HepG2 (cell line): Measurements from ENCODE around the gene ACTR3. TPM values are rescaled to one million over a fixed set of nuclear protein-coding genes. Genes with fewer than 3 reads are reported as not detected.
A peak's percentile ranks its signal among the peaks of the same experiment; 100 is the strongest.

Source experiments
- ATAC-seq: fragments of 200-7000 bp; cut with Tn5 transposase; 3 replicates; pipeline ENCODE4 v1.9.1; 2020; ENCODE audit warnings: mild to moderate bottlenecking, moderate library complexity
- BruUV-seq: library from RNA; stranded (reverse); fragments of 400-500 nt; replicated peaks from 2 replicates; lab custom pipeline; 2021; lab: Mats Ljungman, UMichigan
- CTCF ChIA-PET: fragments of 300-600 bp; formaldehyde crosslinking; extraction: SDS; loops from one replicate; lab custom pipeline; 2021; ENCODE audit warnings: low total read pairs, inconsistent platforms, low intra/inter-chr PET ratio; lab: Yijun Ruan, JAX
- POLR2A ChIA-PET: fragments of 350-600 bp; sonication (Branson Sonifier 250); formaldehyde crosslinking; loops from one replicate; lab custom pipeline; 2020; ENCODE audit warnings: antibody characterized with exemption, inconsistent platforms; lab: Yijun Ruan, JAX
- DNase-seq: peaks from one replicate; pipeline ENCODE4 v3.0.0-alpha.2; 2015; ENCODE audit warnings: low spot score
- FAIRE-seq: peaks from 3 replicates; lab custom pipeline; 2011; peaks lifted over from hg19 to GRCh38; lab: Jason Lieb, UNC
- H2AFZ ChIP-seq: one replicate; pipeline ENCODE4 v1.6.1; 2011; ENCODE audit warnings: low read length, inconsistent platforms
- H3K27ac ChIP-seq: fragments of 300-600 bp; 3 replicates; pipeline ENCODE4 v1.8.0; 2011; ENCODE audit warnings: mixed run types, mild to moderate bottlenecking, mixed read lengths, low read length, inconsistent platforms; ENCODE audit not compliant: insufficient read depth; ENCODE audit errors: extremely low read length
- H3K27me3 ChIP-seq, 2 experiments: fragments of 200-600 bp in 1 of 2; 2 replicates in 1 of 2; 3 replicates in 1 of 2; pipeline versions ENCODE4 v1.6.0 to v1.8.0; 2011; ENCODE audit warnings: low read length in 2 of 2, mild to moderate bottlenecking in 2 of 2, moderate library complexity in 2 of 2, inconsistent platforms in 1 of 2; ENCODE audit not compliant: insufficient read depth in 2 of 2, control insufficient read depth in 1 of 2
- H3K36me3 ChIP-seq, 2 experiments: fragments of 200-600 bp in 1 of 2; replicated peaks in 1 of 2; 2 replicates in 1 of 2; 3 replicates in 1 of 2; pipeline versions ENCODE4 v1.5.1 to v1.8.0; 2011; ENCODE audit warnings: low read length in 2 of 2, inconsistent platforms in 1 of 2; ENCODE audit not compliant: insufficient read depth in 2 of 2, control insufficient read depth in 1 of 2
- H3K4me1 ChIP-seq: 2 replicates; pipeline ENCODE4 v1.5.1; 2012; ENCODE audit warnings: low read length, inconsistent platforms; ENCODE audit not compliant: insufficient read depth
- H3K4me2 ChIP-seq: 2 replicates; pipeline ENCODE4 v1.6.0; 2011; ENCODE audit warnings: low read depth, low read length, inconsistent platforms
- H3K4me3 ChIP-seq, 3 experiments: fragments of 200-600 bp in 1 of 3; sonication (generic), shearing (Covaris generic) in 1 of 3; replicated peaks in 1 of 3; 2 replicates each; pipeline ENCODE4 v1.5.1; 2011 to 2016; ENCODE audit warnings: low read length in 3 of 3, inconsistent platforms in 2 of 3, low read depth in 2 of 3, mild to moderate bottlenecking in 2 of 3, control low read depth in 1 of 3, mixed read lengths in 1 of 3; ENCODE audit not compliant: insufficient read depth in 1 of 3
- H3K79me2 ChIP-seq: one replicate; pipeline ENCODE4 v1.6.1; 2011; ENCODE audit warnings: low read length, inconsistent platforms; ENCODE audit not compliant: insufficient read depth
- H3K9ac ChIP-seq: 2 replicates; pipeline ENCODE4 v1.6.0; 2011; ENCODE audit warnings: mild to moderate bottlenecking, low read depth, low read length, inconsistent platforms; ENCODE audit not compliant: insufficient read depth
- H3K9me3 ChIP-seq: 2 replicates; pipeline ENCODE4 v1.5.1; 2012; ENCODE audit warnings: mild to moderate bottlenecking, low read length
- H4K20me1 ChIP-seq: 2 replicates; pipeline ENCODE4 v1.6.0; 2011; ENCODE audit warnings: inconsistent platforms, mild to moderate bottlenecking, low read length, moderate library complexity; ENCODE audit not compliant: insufficient read depth
- CAMTA2 ChIP-seq: sonication (generic); formaldehyde crosslinking; IDR thresholded peaks from 2 replicates; pipeline ENCODE4 v1.4.0; 2020; ENCODE audit warnings: mild to moderate bottlenecking, missing genetic modification reagents, borderline replicate concordance
- CCAR2 ChIP-seq: fragments of 200-400 bp; formaldehyde crosslinking; optimal IDR thresholded peaks from 2 replicates; pipeline ENCODE3; 2018; ENCODE audit warnings: low read depth, mild to moderate bottlenecking, low read length, moderate library complexity
- ETV5 ChIP-seq: IDR thresholded peaks from 2 replicates; pipeline ENCODE4 v1.6.1; 2018; ENCODE audit warnings: missing biosample characterization, missing genetic modification reagents, inconsistent platforms, borderline replicate concordance
- FIP1L1 ChIP-seq: fragments of 200-400 bp; formaldehyde crosslinking; IDR thresholded peaks from 2 replicates; pipeline ENCODE4 v1.6.1; 2018; ENCODE audit warnings: low read depth, mild to moderate bottlenecking, low read length, moderate library complexity, borderline replicate concordance; ENCODE audit not compliant: insufficient read depth
- KLF12 ChIP-seq: sonication (generic); formaldehyde crosslinking; IDR thresholded peaks from 2 replicates; pipeline ENCODE4 v1.4.0; 2020; ENCODE audit warnings: missing genetic modification reagents, borderline replicate concordance
- MBNL3 ChIP-seq: fragments of 250-450 bp; sonication (Bioruptor Pico); conservative IDR thresholded peaks from 2 replicates; pipeline ENCODE4 v1.8.0; 2022; ENCODE audit warnings: mild to moderate bottlenecking, inconsistent platforms
- NONO ChIP-seq, 2 experiments: fragments of 450-650 bp in 1 of 2; sonication (generic) in 1 of 2; formaldehyde crosslinking in 1 of 2; IDR thresholded peaks in 1 of 2; conservative IDR thresholded peaks in 1 of 2; 2 replicates each; pipeline versions ENCODE4 v1.6.1 to v1.8.0; 2017 to 2022; ENCODE audit warnings: mild to moderate bottlenecking in 1 of 2, missing genetic modification reagents in 1 of 2, moderate library complexity in 1 of 2
- PHB2 ChIP-seq: fragments of 450-650 bp; IDR thresholded peaks from 2 replicates; pipeline ENCODE4 v1.6.1; 2018; ENCODE audit not compliant: partially characterized antibody
- SNAPC2 ChIP-seq: sonication (generic); formaldehyde crosslinking; IDR thresholded peaks from 2 replicates; pipeline ENCODE4 v1.8.1; 2022; ENCODE audit warnings: mild to moderate bottlenecking, missing genetic modification reagents
- SOX13 ChIP-seq, 3 experiments: fragments of 450-650 bp in 1 of 3; sonication (generic) in 1 of 3; formaldehyde crosslinking in 1 of 3; IDR thresholded peaks in 2 of 3; conservative IDR thresholded peaks in 1 of 3; 2 replicates each; pipeline versions ENCODE4 v1.5.0 to v1.6.1; 2016 to 2020; ENCODE audit warnings: antibody characterized with exemption in 1 of 3, mild to moderate bottlenecking in 1 of 3, missing compliant biosample characterization in 1 of 3, missing genetic modification reagents in 1 of 3, moderate library complexity in 1 of 3
- SOX6 ChIP-seq, 2 experiments: fragments of 450-650 bp in 1 of 2; sonication (generic) in 1 of 2; formaldehyde crosslinking in 1 of 2; IDR thresholded peaks; 2 replicates each; pipeline versions ENCODE4 v1.4.0 to v1.6.1; 2017 to 2020; ENCODE audit warnings: antibody characterized with exemption in 1 of 2, mild to moderate bottlenecking in 1 of 2, missing genetic modification reagents in 1 of 2
- TCF7 ChIP-seq: sonication (generic); IDR thresholded peaks from 2 replicates; pipeline ENCODE4 v1.6.1; 2016; ENCODE audit warnings: antibody characterized with exemption, low read depth
- ZNF296 ChIP-seq: sonication (generic); formaldehyde crosslinking; conservative IDR thresholded peaks from 2 replicates; pipeline ENCODE4 v1.5.0; 2020; ENCODE audit warnings: mild to moderate bottlenecking, missing genetic modification reagents
- ZNF354B ChIP-seq: sonication (generic); formaldehyde crosslinking; IDR thresholded peaks from 2 replicates; pipeline ENCODE4 v1.8.0; 2022; ENCODE audit warnings: mild to moderate bottlenecking, missing genetic modification reagents
- ZNF678 ChIP-seq: sonication (generic); formaldehyde crosslinking; IDR thresholded peaks from 2 replicates; pipeline ENCODE4 v1.4.0; 2020; ENCODE audit warnings: mild to moderate bottlenecking, missing genetic modification reagents
- ZNF879 ChIP-seq: sonication (generic); formaldehyde crosslinking; IDR thresholded peaks from 2 replicates; pipeline ENCODE4 v1.8.1; 2023; ENCODE audit warnings: missing genetic modification reagents
- WGBS: methylation state at CpG from one replicate; pipeline ENCODE4 v1.1.6; 2017; ENCODE audit warnings: low lambda C conversion rate; 5-methylcytosine and 5-hydroxymethylcytosine counted together
- in situ Hi-C: cut with HindIII; loops from 2 replicates; pipeline ENCODE4 v1.10.0; 2017; ENCODE audit warnings: low pct_unique_long_range_greater_than_20kb; ENCODE audit not compliant: extremely low pct_ligation_motif_present
- intact Hi-C: fragments of 100-400 bp; cut with micrococcal nuclease; formaldehyde crosslinking; loops from one replicate; pipeline ENCODE4 v1.10.0; 2022; ENCODE audit not compliant: unreplicated experiment
- polyA plus RNA-seq, 8 experiments: library from polyadenylated mRNA; depleted of rRNA in 3 of 8; stranded (reverse) in 7 of 8; unstranded in 1 of 8; fragments of >200 nt; fragmentation: Illumina TruSeq in 4 of 8; extraction: Trizol in 4 of 8; gene quantifications; 2 replicates each; pipeline versions ENCODE4 v1.2.1 to v1.2.3, GENCODE V29; 2011 to 2016; ENCODE audit warnings: low read depth in 4 of 8, missing spikeins in 1 of 8, mixed read lengths in 1 of 8; ENCODE audit not compliant: insufficient read depth in 1 of 8
- total RNA-seq, 5 experiments: library from RNA; depleted of rRNA; stranded (reverse); fragments of >200 nt; fragmentation: Illumina TruSeq; extraction: Trizol; gene quantifications; 2 replicates each; pipeline ENCODE4 v1.2.3, GENCODE V29; 2016; ENCODE audit warnings: low read depth in 1 of 5

The ACTR3 gene
- total and polyA plus RNA-seq, 2 of the 13 experiments (the other 11 are each of a cell fraction or from before 2014, with no cell fraction given) = 123 to 225 TPM

GRCh38 chr2:113867571-113867970 lies 22.3 kb upstream of the ACTR3 start:
- CTCF ChIA-PET = no interaction called here
- Histone ChIP-seq H3K79me2 (no peaks in the 10 kb centered on the region), H3K27me3 (no peaks in the 10 kb centered on the region), H3K4me2 (peak overlapping the region; percentile 68), H3K36me3 (no peaks in the 10 kb centered on the region), H4K20me1 (no peaks in the 10 kb centered on the region), H3K27ac (no peak overlapping the region), H3K4me1 (peaks cover 29% of the 10 kb centered on the region), H3K9me3 (no peaks in the 10 kb centered on the region), H3K4me3 (peak overlapping the region in 2 of 3 experiments; percentile 11 to 32; a peak in 1 of 6 replicates), H2AFZ (peak overlapping the region; percentile 3), H3K9ac (no peak overlapping the region)
- POLR2A ChIA-PET = interaction anchor here (1.1 to 2.0 kb wide), 2 partner anchors 9 to 111 kb away, joined by 3 to 7 read pairs; partner anchors contain the start of gene SLC35F5
- in situ Hi-C loops (no loop called here), intact Hi-C loops (no loop called here)
- no peak for FAIRE-seq
- no TSS peak for BruUV-seq
- no peak for DNase-seq
- TF ChIP-seq TCF7 = 0 out of 2 replicates have a peak, but pooled peaks have one; percentile 4
- TF ChIP-seq SOX13 (IDR thresholded peaks at IDR 0.05) = no peak
- TF ChIP-seq SOX13 (CRISPR knock-in tag; conservative IDR thresholded peaks at IDR 0.05 in 1 of 2, IDR thresholded peaks at IDR 0.05 in 1 of 2) = 0 out of 4 replicates have a peak, but pooled peaks of 1 of the 2 experiments have one; percentile 17
- TF ChIP-seq KLF12 = no peak
- no peak for TF ChIP-seq SOX6 (IDR thresholded peaks at IDR 0.05)
- TF ChIP-seq SOX6 (CRISPR knock-in tag; IDR thresholded peaks at IDR 0.05) = peak; percentile 17; the same call in 1 of the 2 replicates
- TF ChIP-seq SNAPC2 (CRISPR knock-in tag) = no peak
- ATAC-seq = peak; percentile 42; the same call in 2 of the 3 replicates
- WGBS = 2% methylated on average over 4 of the region's 4 CpGs

GRCh38 chr2:113869253-113869652 lies 20.6 kb upstream of the ACTR3 start:
- intact Hi-C loops = no loop called here
- Histone ChIP-seq H3K36me3 (no peaks in the 10 kb centered on the region), H3K27me3 (no peaks in the 10 kb centered on the region), H3K4me3 (no peak overlapping the region), H3K9ac (no peak overlapping the region), H2AFZ (no peak overlapping the region), H3K9me3 (no peaks in the 10 kb centered on the region), H3K4me1 (peaks cover 29% of the 10 kb centered on the region)
- WGBS = 79% methylated on average over 1 of the region's 1 CpG
- FAIRE-seq (no peak), ATAC-seq (no peak)
- CTCF ChIA-PET = no interaction called here
- no TSS peak for BruUV-seq
- TF ChIP-seq ZNF879 (CRISPR knock-in tag) (no peak), ZNF296 (no peak), MBNL3 (CRISPR knock-in tag) (no peak), NONO (IDR thresholded peaks at IDR 0.05) (no peak), NONO (CRISPR knock-in tag; conservative IDR thresholded peaks at IDR 0.05) (no peak), PHB2 (no peak), CCAR2 (no peak), FIP1L1 (no peak), CAMTA2 (no peak), ETV5 (no peak), ZNF354B (CRISPR knock-in tag) (no peak), ZNF678 (CRISPR knock-in tag) (no peak)
- TF ChIP-seq, all 625 proteins: peak for 0
- Histone ChIP-seq H3K79me2 (no peaks in the 10 kb centered on the region), H4K20me1 (no peaks in the 10 kb centered on the region), H3K27ac (no peak overlapping the region), H3K4me2 (no peak overlapping the region)
- in situ Hi-C loops = no loop called here
- POLR2A ChIA-PET = no interaction called here
- DNase-seq = no peak
